ENCODE measurements around the gene HCN1. TPM values are rescaled to one million over a fixed set of nuclear protein-coding genes. Genes with fewer than 3 reads are reported as not detected.
A peak's percentile ranks its signal among the peaks of the same experiment; 100 is the strongest.

Gene HCN1
- under 1 TPM in 2 of 4 donors, not detected in 2; 0.20 to 0.36 TPM for total RNA-seq
- polyA plus RNA-seq, result under 1 TPM in 2 of 3 donors, not detected in 1; 0.27 to 0.31 TPM
- long read RNA-seq, donor 1, full-length matches to known transcripts, result 1 of 1 reads
- long read RNA-seq, donor 1, partial matches to known transcripts, result 0 of 1 reads
- long read RNA-seq, donor 1, other reads (novel, unspliced or antisense), result 0 of 1 reads
- long read RNA-seq, donor 2, result 0 reads

DNA sequence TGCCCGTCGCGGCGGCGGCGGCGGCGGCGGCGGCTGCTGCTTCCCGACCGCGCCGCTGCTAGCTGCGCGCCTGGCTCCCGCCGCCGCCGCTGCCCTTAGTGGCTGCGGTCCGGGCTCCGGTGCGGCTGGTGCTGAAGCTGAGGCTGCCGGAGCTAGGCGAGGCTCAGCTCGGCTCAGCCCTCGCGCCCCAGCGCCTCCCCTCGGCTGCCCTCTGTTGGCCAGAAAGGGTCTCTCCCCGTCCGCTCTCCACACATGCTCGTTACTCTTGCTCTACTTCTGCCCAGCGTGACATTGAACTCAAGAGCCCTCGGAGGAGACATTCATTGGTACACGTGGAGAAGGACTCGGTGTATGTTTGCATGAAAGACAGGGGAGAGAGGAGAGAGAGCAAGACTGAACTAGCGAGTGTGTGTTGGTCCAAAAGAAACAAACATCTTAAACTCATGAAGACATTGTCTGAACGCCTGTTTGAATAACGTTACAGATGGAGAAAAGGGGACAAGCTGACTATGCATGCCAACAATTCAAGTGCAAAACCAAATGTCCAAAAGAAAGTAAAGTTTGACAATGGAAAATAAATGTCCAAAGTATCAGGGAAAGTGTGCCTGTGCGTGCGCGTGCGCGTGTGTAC is at the start of gene HCN1:
HCN1 (minus strand) TSS at position 175 of the 631 bp plus-strand sequence.
- no peaks in the 10 kb centered on the region for H3K9me3 ChIP-seq
- H3K4me3 ChIP-seq, result peak within 1 kb of the TSS; percentile 67
- TF ChIP-seq, protein P1, sequence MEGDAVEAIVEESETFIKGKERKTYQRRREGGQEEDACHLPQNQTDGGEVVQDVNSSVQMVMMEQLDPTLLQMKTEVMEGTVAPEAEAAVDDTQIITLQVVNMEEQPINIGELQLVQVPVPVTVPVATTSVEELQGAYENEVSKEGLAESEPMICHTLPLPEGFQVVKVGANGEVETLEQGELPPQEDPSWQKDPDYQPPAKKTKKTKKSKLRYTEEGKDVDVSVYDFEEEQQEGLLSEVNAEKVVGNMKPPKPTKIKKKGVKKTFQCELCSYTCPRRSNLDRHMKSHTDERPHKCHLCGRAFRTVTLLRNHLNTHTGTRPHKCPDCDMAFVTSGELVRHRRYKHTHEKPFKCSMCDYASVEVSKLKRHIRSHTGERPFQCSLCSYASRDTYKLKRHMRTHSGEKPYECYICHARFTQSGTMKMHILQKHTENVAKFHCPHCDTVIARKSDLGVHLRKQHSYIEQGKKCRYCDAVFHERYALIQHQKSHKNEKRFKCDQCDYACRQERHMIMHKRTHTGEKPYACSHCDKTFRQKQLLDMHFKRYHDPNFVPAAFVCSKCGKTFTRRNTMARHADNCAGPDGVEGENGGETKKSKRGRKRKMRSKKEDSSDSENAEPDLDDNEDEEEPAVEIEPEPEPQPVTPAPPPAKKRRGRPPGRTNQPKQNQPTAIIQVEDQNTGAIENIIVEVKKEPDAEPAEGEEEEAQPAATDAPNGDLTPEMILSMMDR (IDR thresholded peaks at IDR 0.05), result peak; percentile 74
- no peaks in the 10 kb centered on the region for H3K4me1 ChIP-seq
- DNase-seq (peak; percentile 69 to 89), ATAC-seq (peak; percentile 97 to 100 (median 99))
- no peaks in the 10 kb centered on the region for H3K36me3 ChIP-seq (ENCODE audit: insufficient read depth in 1 of 2, low read depth in 1 of 2)
- intact Hi-C loops (cut with DNase I), result loop anchor here in 1 of 2 donors (5.0 kb wide), 1 partner anchor 659 kb away; no protein-coding TSS in a partner anchor
- peaks cover 0 to 20% (median 7%) of the 10 kb centered on the region in 3 donors for H3K27me3 ChIP-seq (ENCODE audit: insufficient read depth in 3 of 3, low read length in 2 of 3)
- WGBS, 3 donors, result 14 to 22% (median 20%) methylated on average over 27 to 46 of the region's 46 CpGs
- H3K27ac ChIP-seq, result no peak within 1 kb of the TSS

DNA sequence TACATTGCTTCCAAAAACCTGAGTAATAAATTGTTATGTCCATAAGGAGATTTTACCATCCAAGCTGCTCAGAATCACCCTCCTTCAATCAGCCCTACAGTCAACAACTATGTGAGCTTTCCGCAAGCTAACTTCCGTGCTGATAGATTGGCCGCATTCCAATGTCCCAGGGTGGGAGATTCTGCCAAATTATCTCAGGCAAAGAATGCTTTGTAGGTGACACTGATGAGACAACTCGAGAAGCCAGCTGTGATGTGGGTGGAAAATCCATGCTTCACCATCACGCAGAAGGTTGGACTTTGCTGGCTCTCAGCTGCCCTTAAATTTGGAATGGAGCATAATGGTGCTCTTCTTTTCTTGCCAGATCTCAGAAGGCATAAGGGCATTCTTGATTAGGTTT is 44.9 kb upstream of the HCN1 start:
- TF ChIP-seq, protein P1 (IDR thresholded peaks at IDR 0.05), result no peak
- no peak for ATAC-seq
- Histone ChIP-seq H3K27ac (no peak overlapping the region), H3K36me3 (ENCODE audit: insufficient read depth in 1 of 2, low read depth in 1 of 2) (no peaks in the 10 kb centered on the region), H3K27me3 (ENCODE audit: insufficient read depth in 3 of 3, low read length in 2 of 3) (no peaks in the 10 kb centered on the region), H3K4me1 (no peaks in the 10 kb centered on the region), H3K4me3 (no peak overlapping the region), H3K9me3 (no peaks in the 10 kb centered on the region)
- WGBS, 3 donors, result 58 to 65% (median 59%) methylated on average over 5 of the region's 5 CpGs
- DNase-seq, result no peak
- intact Hi-C loops (cut with DNase I), result no loop called here

DNA sequence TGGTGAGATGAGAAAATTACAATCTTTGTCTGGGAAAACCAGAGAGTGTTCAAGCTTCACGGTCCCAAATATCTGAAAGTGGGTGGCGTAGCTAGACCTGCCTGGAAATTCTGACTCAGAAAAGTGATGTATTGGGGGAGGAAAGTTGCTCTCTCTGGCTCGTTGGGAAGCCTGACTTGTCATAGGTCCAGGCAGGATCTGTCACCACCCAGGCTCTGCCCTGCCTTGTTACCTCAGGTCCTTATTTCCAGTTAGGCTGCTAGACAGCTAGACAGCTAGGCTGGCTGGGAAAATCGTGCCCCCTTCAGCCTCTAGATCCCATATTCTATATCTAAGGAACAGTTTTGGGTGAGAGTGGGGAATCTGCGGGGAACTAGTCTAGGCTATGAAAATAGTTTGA is 41.0 kb upstream of the HCN1 start:
- WGBS, 3 donors, result 50 to 59% (median 55%) methylated on average over 5 of the region's 5 CpGs
- H3K4me1 ChIP-seq, result no peaks in the 10 kb centered on the region
- TF ChIP-seq, protein P1 (IDR thresholded peaks at IDR 0.05), result no peak
- H3K36me3 ChIP-seq (ENCODE audit: insufficient read depth in 1 of 2, low read depth in 1 of 2), result no peaks in the 10 kb centered on the region
- H3K27me3 ChIP-seq (ENCODE audit: insufficient read depth in 3 of 3, low read length in 2 of 3), result no peaks in the 10 kb centered on the region
- H3K27ac ChIP-seq, result no peak overlapping the region
- ATAC-seq (no peak), DNase-seq (no peak)
- intact Hi-C loops (cut with DNase I), result no loop called here
- no peak overlapping the region for H3K4me3 ChIP-seq
- no peaks in the 10 kb centered on the region for H3K9me3 ChIP-seq

DNA sequence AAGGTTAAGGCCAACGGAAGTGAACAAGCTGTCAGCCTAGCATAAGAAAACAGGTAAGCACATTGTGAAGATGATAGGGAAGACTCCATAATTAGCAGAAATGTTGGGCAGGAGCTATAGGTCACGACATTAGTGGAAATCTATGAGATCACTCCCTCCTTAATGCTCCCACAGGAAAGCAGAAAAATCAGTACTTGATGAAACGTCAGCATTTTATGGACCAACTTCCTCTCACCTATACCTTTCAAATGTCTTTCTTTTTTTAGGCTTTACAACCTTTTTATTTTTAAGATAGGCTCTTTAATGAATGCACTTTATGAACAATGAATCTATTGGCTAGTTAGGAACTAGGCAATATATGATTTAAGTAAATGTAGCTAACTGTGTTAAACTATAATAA is 29.4 kb upstream of the HCN1 start:
- 46 to 58% (median 57%) methylated on average over 3 of the region's 3 CpGs for WGBS, 3 donors
- TF ChIP-seq, protein P1 (IDR thresholded peaks at IDR 0.05), result no peak

More for the DNA sequence above, 29.4 kb upstream of the HCN1 start:
- no peaks in the 10 kb centered on the region for H3K36me3 ChIP-seq (ENCODE audit: insufficient read depth in 1 of 2, low read depth in 1 of 2)
- H3K27me3 ChIP-seq (ENCODE audit: insufficient read depth in 3 of 3, low read length in 2 of 3), result no peaks in the 10 kb centered on the region
- H3K9me3 ChIP-seq, result no peaks in the 10 kb centered on the region
- ATAC-seq (no peak), DNase-seq (no peak)
- no peak overlapping the region for H3K4me3 ChIP-seq
- H3K4me1 ChIP-seq, result no peaks in the 10 kb centered on the region
- H3K27ac ChIP-seq, result no peak overlapping the region
- intact Hi-C loops (cut with DNase I), result loop anchor here in 1 of 2 donors (5.0 kb wide), 1 partner anchor 492 kb away; no protein-coding TSS in a partner anchor

Measured in psoas muscle (tissue), 8 donors.